Upper lobe of left lung (tissue), 6 donors: ENCODE data around the gene DACT2. TPM values are rescaled to one million over a fixed set of nuclear protein-coding genes. Genes with fewer than 3 reads are reported as not detected.
A peak's percentile ranks its signal among the peaks of the same experiment; 100 is the strongest.

ENCODE experiments used
- ATAC-seq, 2 donors: fragments of 200-7000 bp; cut with Tn5 transposase; one replicate each; pipeline ENCODE4 v1.9.1; 2022; ENCODE audit warnings: mild to moderate bottlenecking in 2 of 2, moderate library complexity in 2 of 2; ENCODE audit not compliant: low FRiP score in 2 of 2
- DNase-seq, 2 donors: peaks; one replicate each; pipeline ENCODE4 v3.0.0-alpha.2; 2019 to 2020
- H3K27ac ChIP-seq, 4 donors: fragments of 200-600 bp; sonication (generic); one replicate each; pipeline ENCODE4 v1.5.1; 2016 to 2019
- H3K27me3 ChIP-seq, 4 donors: fragments of 200-600 bp; sonication (generic); one replicate each; pipeline ENCODE4 v1.5.1; 2017 to 2019
- H3K36me3 ChIP-seq, 4 donors: fragments of 200-600 bp; sonication (generic); one replicate each; pipeline ENCODE4 v1.5.1; 2016 to 2019
- H3K4me1 ChIP-seq, 4 donors: fragments of 200-600 bp; sonication (generic); one replicate each; pipeline ENCODE4 v1.5.1; 2018 to 2019
- H3K4me3 ChIP-seq, 4 donors: fragments of 200-600 bp; sonication (generic); one replicate each; pipeline ENCODE4 v1.5.1; 2017 to 2019; ENCODE audit warnings: mild to moderate bottlenecking in 2 of 4, moderate library complexity in 1 of 4
- H3K9me3 ChIP-seq, 4 donors: fragments of 200-600 bp; sonication (generic); one replicate each; pipeline ENCODE4 v1.5.1; 2018 to 2019
- CTCF ChIP-seq, 6 experiments: fragments of 450-650 bp in 4 of 6; fragments of 200-600 bp in 2 of 6; sonication (generic) in 2 of 6; IDR thresholded peaks; one replicate each; pipeline ENCODE4 v1.5.1; 2016 to 2019; ENCODE audit warnings: antibody characterized with exemption in 6 of 6
- EP300 ChIP-seq, 4 donors: sonication (generic); formaldehyde crosslinking; IDR thresholded peaks; one replicate each; pipeline ENCODE4 v1.5.1; 2017; ENCODE audit warnings: antibody characterized with exemption in 4 of 4, control low read depth in 2 of 4
- POLR2A ChIP-seq, 4 donors: fragments of 450-650 bp; IDR thresholded peaks; one replicate each; pipeline ENCODE4 v1.5.1; 2016 to 2017; ENCODE audit warnings: antibody characterized with exemption in 4 of 4, mild to moderate bottlenecking in 2 of 4
- POLR2AphosphoS5 ChIP-seq, 2 donors: sonication (generic); formaldehyde crosslinking; IDR thresholded peaks; one replicate each; pipeline ENCODE4 v1.5.1; 2017; ENCODE audit warnings: antibody characterized with exemption in 2 of 2
- WGBS, 2 donors: methylation state at CpG; one replicate each; pipeline ENCODE4 v1.1.5; 2017 to 2018; 5-methylcytosine and 5-hydroxymethylcytosine counted together
- total RNA-seq, 6 donors: library from RNA; depleted of rRNA in 4 of 6; stranded (reverse); fragments of >200 nt in 4 of 6; gene quantifications; one replicate each; pipeline versions ENCODE4 v1.1.0 to v1.2.1, GENCODE V29; 2016 to 2021
- donor health status: DM: no; HTN: no; CAD: no; lungs with moderate emphysema.
- donor health status: DM: no; HTN: yes; CAD: no; lungs with severe emphysema.

DACT2 gene
- total RNA-seq, 6 donors from 2014 or later: 0.44 to 13.6 (median 3.2) TPM

GRCh38 chr6:168307015-168307694 lies 12.4 kb downstream of the DACT2 start:
- no peak for TF ChIP-seq POLR2A (IDR thresholded peaks at IDR 0.05)
- TF ChIP-seq POLR2AphosphoS5 (IDR thresholded peaks at IDR 0.05): no peak
- TF ChIP-seq CTCF (IDR thresholded peaks at IDR 0.05): no peak
- TF ChIP-seq EP300 (IDR thresholded peaks at IDR 0.05): no peak
- Histone ChIP-seq H3K4me3 (no peak overlapping the region), H3K9me3 (no peaks in the 10 kb centered on the region), H3K27ac (no peak overlapping the region), H3K4me1 (no peaks in the 10 kb centered on the region), H3K27me3 (no peaks in the 10 kb centered on the region), H3K36me3 (no peaks in the 10 kb centered on the region)
- ATAC-seq (no peak), DNase-seq (peak in 1 of 2 donors; percentile 72)
- WGBS, 2 donors: 94 to 96% methylated on average over 13 to 28 of the region's 30 CpGs

GRCh38 chr6:168305863-168306262 lies 13.7 kb downstream of the DACT2 start:
- H3K4me1 ChIP-seq: no peaks in the 10 kb centered on the region
- WGBS, 2 donors: 81 to 83% methylated on average over 9 of the region's 9 CpGs
- DNase-seq: no peak
- H3K4me3 ChIP-seq: no peak overlapping the region
- no peaks in the 10 kb centered on the region for H3K9me3 ChIP-seq
- H3K36me3 ChIP-seq: no peaks in the 10 kb centered on the region
- TF ChIP-seq POLR2A (IDR thresholded peaks at IDR 0.05) (no peak), POLR2AphosphoS5 (IDR thresholded peaks at IDR 0.05) (no peak), CTCF (IDR thresholded peaks at IDR 0.05) (no peak), EP300 (IDR thresholded peaks at IDR 0.05) (no peak)
- H3K27ac ChIP-seq: no peak overlapping the region
- no peak for ATAC-seq
- H3K27me3 ChIP-seq: no peaks in the 10 kb centered on the region

GRCh38 chr6:168305096-168305749 lies 14.4 kb downstream of the DACT2 start:
- ATAC-seq: no peak

GRCh38 chr6:168304752-168305015 lies 14.9 kb downstream of the DACT2 start:
- TF ChIP-seq EP300 (IDR thresholded peaks at IDR 0.05) (no peak), POLR2AphosphoS5 (IDR thresholded peaks at IDR 0.05) (no peak), CTCF (IDR thresholded peaks at IDR 0.05) (no peak), POLR2A (IDR thresholded peaks at IDR 0.05) (no peak)
- H3K36me3 ChIP-seq: no peaks in the 10 kb centered on the region
- H3K27ac ChIP-seq: no peak overlapping the region
- H3K9me3 ChIP-seq: no peaks in the 10 kb centered on the region
- no peak for ATAC-seq
- no peak overlapping the region for H3K4me3 ChIP-seq
- WGBS, 2 donors: 91 to 94% methylated on average over 7 of the region's 7 CpGs
- no peaks in the 10 kb centered on the region for H3K27me3 ChIP-seq
- no peaks in the 10 kb centered on the region for H3K4me1 ChIP-seq
- no peak for DNase-seq

More at GRCh38 chr6:168305096-168305749, 14.4 kb downstream of the DACT2 start:
- H3K9me3 ChIP-seq: no peaks in the 10 kb centered on the region
- H3K27ac ChIP-seq: no peak overlapping the region
- 70 to 75% methylated on average over 13 to 20 of the region's 20 CpGs for WGBS, 2 donors
- no peak for DNase-seq
- no peaks in the 10 kb centered on the region for H3K4me1 ChIP-seq
- no peak for TF ChIP-seq CTCF (IDR thresholded peaks at IDR 0.05)
- TF ChIP-seq POLR2A (IDR thresholded peaks at IDR 0.05): no peak
- no peak for TF ChIP-seq EP300 (IDR thresholded peaks at IDR 0.05)
- no peak overlapping the region for H3K4me3 ChIP-seq
- no peaks in the 10 kb centered on the region for H3K36me3 ChIP-seq
- no peaks in the 10 kb centered on the region for H3K27me3 ChIP-seq
